COLO668 (cell line): ENCODE results near the gene MALT1.

ENCODE experiments used
- DNase-seq: peaks from one replicate; lab custom pipeline; 2025; ENCODE audit not compliant: unreplicated experiment; lab: John Stamatoyannopoulos, UW

The MALT1 gene

DNA sequence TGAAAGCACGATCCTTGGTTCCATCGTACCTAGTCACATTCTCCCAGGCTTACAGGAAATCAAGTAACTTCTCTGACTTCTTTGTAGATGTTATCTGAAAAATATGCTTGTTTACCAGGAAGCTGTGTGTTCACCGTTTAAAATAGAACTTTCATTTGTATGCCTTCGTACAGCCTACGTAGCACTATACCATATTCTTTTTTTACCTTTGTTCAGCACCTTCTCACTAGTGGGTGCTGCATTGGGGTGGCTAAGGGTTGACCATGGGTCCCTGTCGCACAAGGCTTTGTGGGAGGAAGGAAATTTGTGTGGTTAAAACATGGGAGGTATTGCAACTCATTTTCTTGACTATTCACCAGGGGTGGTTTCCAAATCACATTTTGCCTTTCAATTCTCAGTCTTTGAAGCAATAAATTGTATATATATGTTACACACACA, 16.6 kb downstream of the MALT1 start:
- no peak for DNase-seq

DNA sequence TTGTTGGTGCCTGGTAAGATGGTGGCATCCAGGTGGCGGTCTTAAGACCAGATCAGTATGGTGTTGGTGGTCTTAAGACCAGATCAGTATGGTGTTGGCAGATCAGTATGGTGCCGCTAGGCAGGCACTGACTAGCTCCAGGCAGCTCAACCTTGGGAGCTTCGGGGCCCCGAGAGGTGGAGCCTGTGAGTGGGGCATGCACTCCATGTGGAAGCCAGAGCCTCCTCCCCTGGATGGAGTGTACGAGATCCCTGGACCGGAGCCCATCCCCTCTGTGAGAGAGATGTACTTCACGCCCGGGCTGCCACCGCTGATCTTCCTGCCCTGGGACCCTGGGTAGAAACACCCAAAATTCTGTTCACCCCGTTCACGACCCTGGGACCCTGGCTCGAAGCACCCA, 19.0 kb downstream of the MALT1 start:
- DNase-seq, result no peak

DNA sequence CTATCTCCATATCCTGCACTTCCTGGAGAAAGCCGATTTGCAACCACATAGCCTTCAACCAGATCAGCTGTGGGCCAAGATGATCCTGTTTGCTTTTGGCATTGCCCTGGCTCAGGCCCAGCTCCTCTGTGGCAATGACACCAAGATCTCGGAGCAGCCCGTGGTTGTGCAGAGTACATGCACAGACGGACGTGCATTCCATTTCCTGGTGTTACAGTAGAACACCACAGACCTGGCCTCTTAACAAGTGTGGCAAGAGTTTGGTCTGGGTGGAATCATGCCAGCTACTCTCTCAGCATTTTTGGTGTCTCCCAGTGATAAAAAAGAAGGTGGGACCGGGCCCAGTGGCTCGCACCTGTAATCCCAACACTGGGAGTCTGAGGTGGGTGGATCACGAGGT, 20.0 kb downstream of the MALT1 start:
- DNase-seq, result no peak

DNA sequence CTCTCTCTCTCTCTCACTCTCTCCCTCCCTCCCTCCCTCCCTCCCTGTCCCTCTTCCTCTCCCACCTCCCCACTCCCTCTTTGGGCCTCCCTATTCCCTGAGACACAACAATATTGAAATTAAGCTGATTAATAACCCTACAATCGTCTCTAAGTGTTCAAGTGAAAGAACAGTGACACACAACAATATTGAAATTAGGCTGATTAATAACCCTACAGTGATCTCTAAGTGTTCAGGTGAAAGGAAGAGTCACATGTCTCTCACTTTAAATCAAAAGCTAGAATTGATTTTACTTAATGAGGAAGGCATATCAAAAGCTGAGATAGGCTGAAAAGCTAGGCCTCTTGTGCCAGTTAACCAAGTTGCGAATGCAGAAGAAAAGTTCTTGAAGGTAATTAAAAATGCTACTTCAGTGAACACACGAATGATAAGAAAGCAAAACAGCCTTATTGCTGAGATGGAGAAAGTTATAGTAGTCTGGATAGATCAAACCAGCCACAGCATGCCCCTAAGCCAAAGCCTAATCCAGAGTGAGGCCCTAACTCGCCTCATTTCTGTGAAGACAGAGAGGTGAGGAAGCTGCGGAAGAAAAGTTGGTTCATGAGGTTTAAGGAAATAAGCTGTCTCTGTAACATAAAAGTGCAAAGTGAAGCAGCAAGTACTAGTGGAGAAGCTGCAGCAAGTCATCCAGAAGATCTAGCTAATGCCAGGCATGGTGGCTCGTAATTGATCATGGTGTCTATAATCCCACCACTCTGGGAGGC, 21.3 kb downstream of the MALT1 start:
- DNase-seq, result no peak

DNA sequence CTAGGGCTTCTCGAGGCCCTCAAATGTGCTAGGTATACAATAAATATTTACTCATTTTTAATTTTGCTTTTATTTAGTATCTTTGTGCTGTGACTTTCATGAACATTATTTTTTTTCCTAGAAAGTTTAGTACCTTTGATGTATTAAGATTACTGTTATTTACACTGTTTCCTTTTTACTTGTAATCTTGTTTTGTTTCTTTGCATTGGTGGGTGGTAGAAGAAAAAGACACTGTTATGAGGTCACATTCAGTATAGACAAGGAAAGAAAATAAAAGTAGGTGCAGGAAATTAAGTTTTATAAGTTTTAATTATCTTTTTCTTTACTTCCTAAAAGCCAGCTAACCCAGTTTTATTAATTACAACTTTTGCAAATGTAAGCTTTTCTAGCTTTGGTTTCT, 23.0 kb downstream of the MALT1 start:
- DNase-seq, result no peak

DNA sequence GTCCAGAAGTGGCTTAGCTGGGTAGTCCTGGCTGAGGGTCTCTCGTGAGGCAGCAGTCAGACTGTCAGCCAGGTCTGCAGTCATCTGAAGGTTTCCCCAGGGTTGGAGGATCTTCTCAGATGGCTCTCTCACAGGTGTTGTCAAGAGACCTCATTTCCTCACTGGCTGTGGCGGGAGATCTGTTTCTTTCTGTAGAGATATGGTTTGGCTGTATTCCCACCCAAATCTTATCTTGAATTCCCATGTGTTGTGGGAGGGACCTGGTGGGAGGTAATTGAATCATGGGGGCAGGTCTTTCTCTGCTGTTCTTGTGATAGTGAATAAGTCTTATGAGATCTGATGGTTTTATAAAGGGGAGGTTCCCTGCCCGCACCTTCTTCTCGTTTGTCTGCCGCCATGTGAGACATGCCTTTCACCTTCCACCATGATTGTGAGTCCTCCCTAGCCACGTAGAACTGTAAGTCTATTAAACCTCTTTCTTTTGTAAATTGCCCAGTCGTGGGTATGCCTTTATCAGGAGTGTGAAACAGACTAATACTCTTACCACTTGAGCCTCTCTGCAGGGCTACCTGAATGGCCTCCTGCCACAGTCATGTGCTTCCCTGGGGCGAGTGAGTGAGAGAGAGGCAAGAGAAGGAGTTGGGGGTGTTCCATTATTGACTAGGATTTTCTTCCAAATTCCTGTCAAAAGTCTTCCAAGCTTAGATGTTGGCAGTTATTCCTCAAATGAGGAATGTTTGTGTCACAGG, 23.6 kb downstream of the MALT1 start:
- DNase-seq, result no peak

DNA sequence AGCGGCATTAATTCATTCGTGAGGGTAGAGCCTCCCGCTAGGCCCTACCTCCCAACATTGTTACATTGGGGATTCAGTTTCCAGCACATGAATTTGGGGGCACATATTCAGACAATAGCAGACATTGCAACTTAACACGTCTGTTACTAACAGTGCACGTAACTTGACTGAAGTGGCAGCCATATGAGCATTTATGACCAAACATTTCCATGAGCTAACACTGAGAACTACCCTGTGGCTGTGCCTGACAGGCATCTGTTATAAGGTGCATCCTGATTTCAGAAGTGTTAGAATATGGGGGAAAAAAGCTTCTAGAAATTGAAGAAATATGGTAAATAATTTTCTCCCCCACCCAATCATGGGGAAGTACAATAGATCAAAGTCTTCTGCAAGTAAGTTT, 24.5 kb downstream of the MALT1 start:
- no peak for DNase-seq

DNA sequence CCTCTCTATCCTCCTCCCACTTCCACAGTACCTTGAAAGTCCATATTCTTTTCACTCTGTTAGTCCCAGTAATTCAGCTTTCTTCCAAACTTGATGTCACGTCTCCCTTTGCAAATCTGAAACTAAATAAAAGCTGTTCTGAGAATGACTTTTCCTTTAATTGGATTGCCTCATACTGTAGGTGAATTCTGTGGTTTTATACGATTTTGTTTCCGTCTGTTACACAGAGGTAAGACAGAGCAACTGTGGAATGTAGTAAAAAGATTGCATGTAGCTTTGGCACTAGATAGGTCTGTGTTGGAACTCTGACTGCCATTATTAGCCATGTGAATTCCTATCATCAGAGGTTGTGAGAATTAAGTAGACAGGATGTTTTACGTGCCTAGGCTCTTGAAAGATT, 25.9 kb downstream of the MALT1 start:
- DNase-seq, result no peak

DNA sequence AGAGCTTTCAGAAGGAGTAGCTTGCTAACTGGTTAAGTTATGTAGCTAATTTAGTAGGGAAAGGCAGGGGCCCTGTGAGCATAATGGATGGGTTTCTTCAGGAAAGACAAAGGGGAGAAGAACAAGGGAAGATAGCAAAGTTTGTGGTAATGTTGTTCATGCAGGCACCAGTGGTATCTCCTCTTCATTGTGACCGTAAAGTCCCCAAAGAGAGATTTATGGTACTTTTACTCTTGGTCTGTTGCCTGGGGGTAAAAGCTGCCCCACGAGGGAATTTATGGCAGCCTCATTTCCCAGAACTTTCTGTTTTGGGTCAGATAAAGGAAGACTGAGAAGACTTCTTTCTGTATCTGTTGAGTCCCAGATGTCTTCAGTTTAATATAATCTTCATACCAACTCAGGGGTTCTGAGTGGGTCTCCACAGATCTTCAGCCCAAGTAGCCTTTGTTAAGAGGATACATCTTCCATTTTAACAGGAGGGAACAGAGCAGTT, 27.5 kb downstream of the MALT1 start:
- DNase-seq, result no peak

DNA sequence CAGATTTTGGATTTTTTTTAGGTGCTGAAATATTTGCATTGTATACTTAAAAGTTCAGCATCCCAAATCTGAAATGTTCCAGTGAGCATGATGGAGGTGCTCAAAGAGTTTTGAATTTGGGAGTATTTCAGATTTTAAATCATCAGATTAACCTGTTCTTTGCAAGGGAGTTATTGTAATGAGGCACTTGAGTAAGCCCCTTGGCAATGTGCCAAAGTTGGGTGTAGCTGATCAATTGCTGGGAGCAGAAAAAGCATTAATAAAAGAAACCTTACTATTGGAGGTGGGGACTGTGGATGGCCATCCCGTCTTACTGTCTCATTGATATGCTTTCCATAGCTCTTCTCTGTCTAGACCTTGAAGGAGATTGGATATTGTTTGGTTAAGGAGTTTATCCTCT, 28.3 kb downstream of the MALT1 start:
- DNase-seq, result peak; percentile 38

DNA sequence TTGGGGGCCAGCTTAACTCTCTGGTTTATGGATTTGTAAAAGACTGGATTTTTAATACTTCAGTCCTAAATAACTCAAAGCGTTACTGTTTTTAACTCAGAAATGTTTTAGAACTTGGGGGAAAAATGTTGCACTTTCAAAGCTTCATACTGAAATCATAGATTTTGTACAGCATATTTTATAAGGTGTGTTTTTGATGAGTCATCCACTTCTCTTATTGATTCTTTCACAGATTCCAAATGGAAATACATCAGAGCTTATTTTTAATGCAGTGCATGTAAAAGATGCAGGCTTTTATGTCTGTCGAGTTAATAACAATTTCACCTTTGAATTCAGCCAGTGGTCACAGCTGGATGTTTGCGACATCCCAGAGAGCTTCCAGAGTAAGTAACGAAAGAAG, 28.9 kb downstream of the MALT1 start:
- DNase-seq, result no peak

DNA sequence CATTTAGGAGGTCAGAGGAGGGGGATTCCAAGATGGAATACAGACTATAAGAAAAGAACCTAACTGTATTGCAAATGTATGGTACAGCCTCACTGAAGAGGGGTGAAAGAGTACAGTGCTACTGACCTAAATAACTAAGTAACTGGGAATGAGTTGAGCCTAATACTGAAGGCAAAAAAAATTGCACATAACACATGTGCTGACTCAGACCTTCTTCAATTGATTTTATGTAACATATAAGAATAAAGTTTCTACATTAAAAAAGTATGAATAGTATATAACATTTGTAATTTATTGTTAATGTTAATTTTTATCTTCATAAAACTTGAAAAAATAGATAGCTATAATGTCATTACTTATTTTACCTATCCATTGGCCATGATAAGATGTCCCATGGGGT, 41.7 kb downstream of the MALT1 start:
- DNase-seq, result no peak

DNA sequence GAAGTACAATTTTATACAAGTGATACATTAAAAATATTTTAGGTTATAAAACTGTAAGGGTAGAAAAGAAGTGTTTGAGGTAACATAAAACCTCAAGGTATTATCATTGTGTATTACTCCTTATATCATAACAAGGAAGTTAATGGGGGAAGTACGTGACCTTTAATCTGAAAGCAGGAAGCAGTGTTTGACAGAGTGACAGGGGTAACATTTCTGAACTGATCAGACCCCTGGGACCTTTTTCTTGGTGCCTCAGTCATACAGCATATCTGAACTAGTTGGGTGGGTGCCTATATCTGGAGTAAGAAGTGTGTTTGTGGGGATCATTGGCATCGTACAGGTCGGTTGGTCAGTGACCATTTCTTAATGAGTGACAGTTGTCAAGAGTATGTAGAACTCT, 43.0 kb downstream of the MALT1 start:
- DNase-seq, result no peak

DNA sequence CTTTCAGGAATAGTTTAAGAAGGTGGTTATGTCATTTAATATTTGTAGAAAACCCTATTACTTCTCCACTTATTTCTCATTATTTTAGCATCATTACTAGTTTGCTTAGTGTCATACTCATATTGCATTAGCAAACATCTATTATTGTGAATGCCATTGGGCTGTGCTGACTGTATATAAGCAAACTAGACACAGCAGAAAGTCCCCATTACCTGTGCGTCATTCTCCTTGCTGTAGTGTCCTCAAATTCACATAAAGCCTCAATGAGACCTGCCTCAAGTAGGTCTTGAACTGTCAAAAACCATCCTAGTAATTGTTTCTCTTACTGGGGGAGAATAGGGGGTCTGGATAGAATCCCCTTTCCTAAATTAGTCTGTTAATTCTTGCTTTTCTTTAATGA, 43.6 kb downstream of the MALT1 start:
- DNase-seq, result no peak

DNA sequence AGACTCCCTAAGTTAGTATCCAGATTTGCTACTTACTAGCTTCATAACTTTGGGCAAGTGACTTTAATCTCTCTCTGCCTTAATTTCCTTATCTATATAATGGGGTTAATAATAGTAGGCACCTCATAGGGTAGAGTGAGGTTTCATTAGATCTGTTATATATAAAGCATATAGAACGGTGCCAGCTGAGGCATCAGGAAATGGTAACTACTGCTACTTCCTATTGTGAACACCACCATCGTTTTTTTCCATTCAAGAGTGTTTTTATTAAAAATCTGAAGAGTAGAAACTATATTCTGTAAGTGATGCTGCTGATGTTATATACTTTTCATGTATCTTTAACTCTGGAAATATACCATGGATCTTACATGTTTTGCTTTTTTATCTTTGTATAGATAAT, 44.3 kb downstream of the MALT1 start:
- no peak for DNase-seq

DNA sequence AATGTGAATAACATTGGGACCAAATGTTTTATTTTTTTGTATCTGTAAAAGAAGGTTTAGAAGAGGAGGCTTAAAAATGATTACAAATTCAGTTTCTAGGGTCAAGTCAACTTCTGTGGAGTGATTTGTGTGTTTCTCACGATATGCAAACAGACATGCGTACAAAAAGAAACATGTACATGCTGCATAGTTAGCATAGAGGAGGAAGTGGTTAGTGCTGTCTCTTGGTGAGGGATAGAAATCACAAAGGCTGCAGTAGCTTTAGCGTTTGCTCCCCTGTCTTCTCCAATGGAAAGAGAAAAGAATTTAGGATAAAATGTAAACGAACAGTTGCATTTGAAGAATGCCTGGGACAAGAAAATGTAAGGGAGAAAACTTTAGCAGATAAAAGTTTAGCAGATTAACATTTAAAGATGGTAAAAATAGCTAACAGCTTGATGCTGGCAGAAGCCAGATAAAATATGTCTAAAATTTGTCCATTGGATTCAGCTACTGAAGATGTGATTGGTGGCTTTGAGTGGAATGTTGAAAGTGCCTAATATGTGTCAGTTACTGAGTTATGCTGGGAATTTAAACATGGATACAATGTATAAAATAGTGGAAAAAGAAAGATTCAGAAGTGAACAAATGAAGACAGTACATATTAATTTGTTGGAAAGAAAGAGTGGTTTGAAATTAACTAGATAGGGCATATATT, 44.9 kb downstream of the MALT1 start:
- DNase-seq, result no peak

DNA sequence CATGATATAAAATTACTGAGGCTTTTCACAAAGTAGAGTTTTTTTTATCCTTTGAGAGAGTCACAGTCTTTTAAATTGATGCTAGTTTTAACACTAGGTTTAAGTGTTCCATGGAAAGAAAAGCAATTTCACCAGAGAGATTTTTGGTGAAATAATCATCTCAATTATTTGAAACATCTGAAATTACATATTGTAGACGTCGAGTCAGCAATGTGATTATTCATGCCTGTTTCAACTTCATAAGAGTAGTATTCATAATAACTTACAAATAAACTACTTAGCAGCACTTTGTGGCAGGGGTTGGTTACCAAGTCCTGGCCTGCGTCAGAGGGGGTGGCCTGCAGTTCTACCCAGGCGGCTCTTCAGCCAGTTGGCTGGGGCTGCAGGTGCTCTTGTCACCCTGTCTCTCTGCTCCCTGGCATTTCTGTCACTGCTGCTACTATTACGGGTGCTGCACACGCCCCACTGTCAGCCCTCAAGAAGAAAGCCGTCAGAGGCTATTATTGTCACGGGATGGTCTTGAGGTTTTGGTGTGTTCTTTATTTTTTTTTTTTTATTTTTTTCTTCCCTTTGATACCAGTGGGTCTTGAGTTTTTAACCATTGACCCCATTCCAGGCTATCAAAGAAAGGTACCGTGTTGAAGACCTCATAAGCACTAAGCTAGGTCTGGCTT, 50.4 kb downstream of the MALT1 start:
- DNase-seq, result no peak

DNA sequence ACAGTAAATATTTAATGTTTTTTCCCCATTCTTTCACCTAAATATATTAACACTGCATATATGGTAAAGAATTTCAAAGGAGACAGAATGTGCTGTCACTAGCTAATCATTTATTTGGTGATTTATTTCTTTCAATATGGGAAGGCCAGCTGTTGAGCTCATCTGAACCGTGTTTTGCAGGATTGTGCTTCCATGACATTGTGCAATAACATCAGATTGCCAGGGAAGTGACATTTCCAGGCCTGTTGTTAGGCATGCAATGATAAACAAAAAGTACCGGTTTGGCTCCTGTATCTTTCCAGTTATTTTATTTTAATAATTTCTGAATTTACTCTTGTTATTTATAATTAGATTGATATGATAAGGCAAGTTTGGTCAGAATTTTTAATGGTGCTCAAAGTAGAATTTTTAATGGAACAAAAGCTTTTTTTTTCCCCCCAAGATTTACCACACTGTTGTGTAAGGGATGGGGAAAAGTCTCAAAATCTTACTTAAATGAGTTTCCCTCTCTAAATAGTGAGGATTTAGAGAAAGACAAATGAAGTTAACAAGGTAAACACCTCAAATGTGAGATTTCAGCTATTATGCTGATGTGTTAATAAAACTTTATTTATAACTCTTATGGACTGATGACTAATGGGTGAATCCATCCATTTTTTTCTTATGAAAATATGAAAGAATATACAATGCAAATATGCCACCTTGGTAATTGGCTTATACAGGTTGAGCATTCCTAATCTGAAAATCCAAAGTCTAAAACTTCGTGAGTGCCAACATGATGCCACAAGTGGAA, 52.7 kb downstream of the MALT1 start:
- no peak for DNase-seq

DNA sequence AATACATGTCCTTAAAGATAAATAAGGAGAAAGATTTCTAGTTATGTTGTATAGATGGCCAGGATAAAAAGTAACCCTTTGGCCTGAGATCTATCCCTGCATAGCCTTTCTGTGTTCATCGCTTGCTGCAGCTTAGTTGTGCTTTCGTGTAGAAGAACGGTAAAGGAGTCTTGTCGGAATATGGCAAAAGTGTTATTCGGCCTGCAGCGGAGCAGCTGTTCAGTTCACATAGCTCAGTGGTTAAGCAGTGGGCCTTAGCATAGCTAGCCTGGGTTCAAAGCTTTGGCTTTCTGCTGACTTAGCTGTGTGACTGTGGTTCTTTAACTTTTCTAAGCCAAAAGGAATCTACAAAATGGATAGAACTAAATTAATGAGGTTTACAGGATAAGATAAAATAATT, 55.4 kb downstream of the MALT1 start:
- no peak for DNase-seq

DNA sequence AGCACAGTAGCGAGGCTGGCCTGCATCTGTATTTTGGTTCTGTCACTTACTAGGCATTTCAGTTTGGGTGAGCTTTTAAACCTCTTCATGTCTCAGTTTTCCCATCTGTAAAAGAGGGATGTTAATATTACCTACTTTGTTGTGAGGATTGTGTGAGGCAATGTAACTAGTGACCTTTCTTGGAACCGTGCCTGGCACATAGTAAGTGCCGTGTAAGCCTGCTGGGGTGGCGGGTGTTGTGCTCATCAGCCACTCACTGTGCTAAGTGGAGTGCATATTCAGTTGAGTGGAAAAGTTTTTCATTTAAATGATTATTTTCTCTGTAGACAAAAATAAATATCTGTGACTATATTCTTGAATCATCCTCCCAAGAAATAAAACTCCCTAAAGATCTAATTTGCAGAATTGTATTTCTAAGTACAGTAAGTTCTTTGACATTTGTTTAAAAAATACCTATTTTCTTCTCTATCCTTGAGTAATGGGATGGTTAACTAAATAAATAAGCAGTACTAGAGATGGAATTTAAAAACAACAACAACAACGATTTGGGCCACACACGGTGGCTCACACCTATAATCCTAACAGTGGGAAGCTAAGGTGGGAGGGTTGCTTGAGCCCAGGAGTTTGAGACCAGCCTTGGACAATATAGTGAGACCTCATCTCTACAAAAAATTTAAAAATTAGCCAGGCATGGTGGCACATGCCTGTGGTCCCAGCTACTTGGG, 56.7 kb downstream of the MALT1 start:
- no peak for DNase-seq
